ENCODE results near the gene UGT2A3. TPM values are rescaled to one million over a fixed set of nuclear protein-coding genes. Genes with fewer than 3 reads are reported as not detected.

Gene UGT2A3
- total and polyA plus RNA-seq, 2 of the 8 experiments (the other 6 are each of a cell fraction or from before 2014, with no cell fraction given): not detected

- Histone ChIP-seq H4K5ac (ENCODE audit: insufficient read length, low read depth, low read length) (no peak overlapping the region), H3K27ac (ENCODE audit: low read depth, low read length) (no peak overlapping the region), H4K91ac (replicated peaks; ENCODE audit: insufficient read length, low read length) (no peak overlapping the region), H3K79me2 (ENCODE audit: control insufficient read depth in 1 of 2, insufficient read depth in 2 of 2, low read length in 2 of 2) (no peaks in the 10 kb centered on the region), H3K56ac (replicated peaks; ENCODE audit: insufficient read length, low read depth, low read length) (no peak overlapping the region), H4K20me1 (replicated peaks in 1 of 2; ENCODE audit: control insufficient read depth in 1 of 2, insufficient read depth in 2 of 2, low read length in 2 of 2) (no peaks in the 10 kb centered on the region), H2BK15ac (ENCODE audit: low read length) (no peak overlapping the region), H2AK5ac (ENCODE audit: low read depth, low read length) (no peak overlapping the region), H2BK20ac (ENCODE audit: low read length) (no peak overlapping the region), H3K4me2 (ENCODE audit: insufficient read depth in 1 of 2, low read depth in 2 of 2, low read length in 2 of 2) (no peak overlapping the region), H3K36me3 (ENCODE audit: control insufficient read depth in 2 of 4, insufficient read depth in 4 of 4, low read length in 3 of 4) (no peaks in the 10 kb centered on the region), H2BK12ac (ENCODE audit: low read depth, low read length) (no peak overlapping the region), H3K4me1 (replicated peaks in 1 of 4; ENCODE audit: control insufficient read depth in 3 of 4, insufficient read depth in 4 of 4, low read length in 3 of 4) (peaks cover 0 to 3% (median 0%) of the 10 kb centered on the region in 4 experiments; a peak in 1 of 7 replicates), H4K8ac (ENCODE audit: extremely low read depth, insufficient read depth, low read length) (no peak overlapping the region), H2BK120ac (replicated peaks; ENCODE audit: low read depth, low read length) (no peak overlapping the region), H3K18ac (ENCODE audit: extremely low read depth, low read length) (no peak overlapping the region), H3K23me2 (ENCODE audit: low read depth, low read length) (no peaks in the 10 kb centered on the region), H3K14ac (ENCODE audit: insufficient read length) (no peak overlapping the region), H2AFZ (ENCODE audit: low read length) (no peak overlapping the region), H3K9me3 (ENCODE audit: insufficient read depth in 2 of 2, low read depth in 1 of 2, low read length in 1 of 2) (peaks cover 0 to 2% of the 10 kb centered on the region in 2 experiments; a peak in 1 of 4 replicates), H3K4me3 (ENCODE audit: extremely low read depth in 1 of 4, insufficient read depth in 2 of 4, low read depth in 3 of 4, low read length in 4 of 4) (no peak overlapping the region), H3K23ac (ENCODE audit: insufficient read length) (no peak overlapping the region), H3K9ac (replicated peaks in 1 of 4; ENCODE audit: extremely low read depth in 1 of 4, low read depth in 3 of 4, low read length in 3 of 4) (no peak overlapping the region), H2BK5ac (ENCODE audit: low read depth, low read length) (no peak overlapping the region), H3K4ac (replicated peaks; ENCODE audit: insufficient read length, low read depth, low read length) (no peak overlapping the region), H3K79me1 (ENCODE audit: low read depth, low read length) (no peaks in the 10 kb centered on the region), H3K27me3 (replicated peaks in 1 of 4; ENCODE audit: control insufficient read depth in 3 of 4, extremely low read depth in 1 of 4, insufficient read depth in 3 of 4, low read length in 3 of 4) (no peaks in the 10 kb centered on the region)
- FAIRE-seq (no peak), DNase-seq (ENCODE audit: low read depth in 1 of 2, low spot score in 2 of 2) (no peak)
- TF ChIP-seq CBX5 (IDR thresholded peaks at IDR 0.05; ENCODE audit: low read depth, low read length) (no peak), TAF1 (IDR thresholded peaks at IDR 0.05; ENCODE audit: low read depth, low read length) (no peak), GTF2F1 (IDR thresholded peaks at IDR 0.05; ENCODE audit: borderline replicate concordance, low read depth, low read length) (no peak), SRF (IDR thresholded peaks at IDR 0.05; ENCODE audit: low read depth, low read length) (no peak), RBBP5 (IDR thresholded peaks at IDR 0.05; ENCODE audit: borderline replicate concordance, low read depth, low read length) (no peak), SUZ12 (IDR thresholded peaks at IDR 0.05; ENCODE audit: low read length) (no peak), BACH1 (IDR thresholded peaks at IDR 0.05; ENCODE audit: low read length) (no peak), SIN3A (conservative IDR thresholded peaks at IDR 0.05 in 1 of 2, IDR thresholded peaks at IDR 0.05 in 1 of 2; ENCODE audit: low read depth in 1 of 2, low read length in 2 of 2) (no peak), TAF7 (optimal IDR thresholded peaks at IDR 0.05; ENCODE audit: borderline replicate concordance, low read depth, low read length) (no peak), TCF12 (IDR thresholded peaks at IDR 0.05; ENCODE audit: low read depth, low read length) (no peak)
- TF ChIP-seq, protein P1, sequence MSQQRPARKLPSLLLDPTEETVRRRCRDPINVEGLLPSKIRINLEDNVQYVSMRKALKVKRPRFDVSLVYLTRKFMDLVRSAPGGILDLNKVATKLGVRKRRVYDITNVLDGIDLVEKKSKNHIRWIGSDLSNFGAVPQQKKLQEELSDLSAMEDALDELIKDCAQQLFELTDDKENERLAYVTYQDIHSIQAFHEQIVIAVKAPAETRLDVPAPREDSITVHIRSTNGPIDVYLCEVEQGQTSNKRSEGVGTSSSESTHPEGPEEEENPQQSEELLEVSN (IDR thresholded peaks at IDR 0.05): no peak
- WGBS, 2 experiments (ENCODE audit: extremely low coverage in 1 of 2, insufficient coverage in 1 of 2, insufficient read length in 1 of 2, insufficient replicate concordance in 2 of 2, low coverage in 1 of 2, low lambda C conversion rate in 2 of 2, missing lambda C conversion rate in 1 of 2): 88% methylated on average over 6 of the region's 6 CpGs; no CpG with 5 or more reads in 1 of the 2 experiments
- POLR2A ChIA-PET (ENCODE audit: partially characterized antibody): no interaction called here
- CTCF ChIA-PET (ENCODE audit: partially characterized antibody): no interaction called here
Measured at GRCh38 chr4:68883870-68884269, 67.7 kb downstream of the UGT2A3 start.
